ENCODE measurements around the gene CYP4Z1. TPM values are rescaled to one million over a fixed set of nuclear protein-coding genes. Genes with fewer than 3 reads are reported as not detected.
"Not testable (repeated sequence)": the region's sequence is repeated elsewhere in the genome, so short reads cannot be mapped to it uniquely, and the experiment has no call there.

The CYP4Z1 gene
- total and polyA plus RNA-seq, 2 donors from 2014 or later: 0.19 to 0.22 TPM

DNA sequence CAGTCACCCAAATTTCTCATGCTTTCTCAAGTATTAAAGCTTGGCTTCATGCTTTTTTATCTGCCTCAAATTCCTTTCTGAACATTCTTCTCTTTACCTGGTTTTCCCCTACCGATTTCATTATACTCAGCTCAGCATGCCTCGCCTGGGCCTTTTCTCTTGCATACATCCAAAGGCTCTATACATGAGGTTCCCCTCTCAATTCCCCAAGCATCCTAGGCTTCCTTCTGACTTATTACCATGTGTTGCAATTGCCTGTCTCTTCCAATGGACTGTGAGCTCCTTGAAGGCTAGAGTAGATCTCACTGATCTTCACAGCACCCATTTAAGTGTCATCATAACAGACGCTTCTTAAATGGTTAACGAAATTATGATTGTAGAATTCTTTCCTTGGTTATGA lies 46.1 kb downstream of the CYP4Z1 start:
- TF ChIP-seq, protein P1, sequence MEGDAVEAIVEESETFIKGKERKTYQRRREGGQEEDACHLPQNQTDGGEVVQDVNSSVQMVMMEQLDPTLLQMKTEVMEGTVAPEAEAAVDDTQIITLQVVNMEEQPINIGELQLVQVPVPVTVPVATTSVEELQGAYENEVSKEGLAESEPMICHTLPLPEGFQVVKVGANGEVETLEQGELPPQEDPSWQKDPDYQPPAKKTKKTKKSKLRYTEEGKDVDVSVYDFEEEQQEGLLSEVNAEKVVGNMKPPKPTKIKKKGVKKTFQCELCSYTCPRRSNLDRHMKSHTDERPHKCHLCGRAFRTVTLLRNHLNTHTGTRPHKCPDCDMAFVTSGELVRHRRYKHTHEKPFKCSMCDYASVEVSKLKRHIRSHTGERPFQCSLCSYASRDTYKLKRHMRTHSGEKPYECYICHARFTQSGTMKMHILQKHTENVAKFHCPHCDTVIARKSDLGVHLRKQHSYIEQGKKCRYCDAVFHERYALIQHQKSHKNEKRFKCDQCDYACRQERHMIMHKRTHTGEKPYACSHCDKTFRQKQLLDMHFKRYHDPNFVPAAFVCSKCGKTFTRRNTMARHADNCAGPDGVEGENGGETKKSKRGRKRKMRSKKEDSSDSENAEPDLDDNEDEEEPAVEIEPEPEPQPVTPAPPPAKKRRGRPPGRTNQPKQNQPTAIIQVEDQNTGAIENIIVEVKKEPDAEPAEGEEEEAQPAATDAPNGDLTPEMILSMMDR (IDR thresholded peaks at IDR 0.05; ENCODE audit: borderline replicate concordance, extremely low read depth, insufficient read depth): no peak
- H3K36me3 ChIP-seq (ENCODE audit: control insufficient read depth in 2 of 3, insufficient read depth in 3 of 3, low read length in 3 of 3): no peaks in the 10 kb centered on the region
- H3K9ac ChIP-seq (ENCODE audit: low read length in 3 of 3): no peak overlapping the region
- H3K27me3 ChIP-seq (ENCODE audit: control insufficient read depth, insufficient read depth, low read length): no peaks in the 10 kb centered on the region
- H3K27ac ChIP-seq (ENCODE audit: low read depth in 2 of 2, low read length in 2 of 2): no peak overlapping the region
- H3K9me3 ChIP-seq (ENCODE audit: control insufficient read depth in 2 of 3, insufficient read depth in 1 of 3, low read length in 3 of 3): no peaks in the 10 kb centered on the region
- intact Hi-C loops (cut with DNase I): no loop called here
- H3K4me3 ChIP-seq (ENCODE audit: low read length in 3 of 3): no peak overlapping the region
- no peak for DNase-seq
- H3K4me1 ChIP-seq (ENCODE audit: control insufficient read depth in 2 of 3, insufficient read depth in 2 of 3, low read depth in 1 of 3, low read length in 3 of 3): no peaks in the 10 kb centered on the region
- no peak for FAIRE-seq

DNA sequence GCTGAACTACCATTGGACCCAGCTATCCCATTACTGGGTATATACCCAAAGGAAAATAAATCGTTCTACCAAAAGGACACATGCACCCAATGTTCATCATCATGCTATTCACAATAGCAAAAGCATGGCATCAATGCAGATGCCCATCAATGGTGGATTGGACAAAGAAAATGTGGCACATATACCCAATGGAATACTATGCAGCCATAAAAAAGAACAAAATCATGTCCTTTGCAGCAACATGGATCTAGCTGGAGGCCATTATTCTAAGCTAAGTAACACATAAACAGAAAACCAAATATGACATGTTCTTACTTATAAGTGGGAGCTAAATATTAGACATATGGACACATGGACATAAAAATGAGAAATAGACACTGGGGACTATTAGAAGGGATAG lies 54.0 kb downstream of the CYP4Z1 start:
- H3K4me3 ChIP-seq (ENCODE audit: low read length in 3 of 3); H3K36me3 ChIP-seq (ENCODE audit: control insufficient read depth in 2 of 3, insufficient read depth in 3 of 3, low read length in 3 of 3); FAIRE-seq; intact Hi-C loops (cut with DNase I); H3K9me3 ChIP-seq (ENCODE audit: control insufficient read depth in 2 of 3, insufficient read depth in 1 of 3, low read length in 3 of 3); H3K9ac ChIP-seq (ENCODE audit: low read length in 3 of 3); H3K4me1 ChIP-seq (ENCODE audit: control insufficient read depth in 2 of 3, insufficient read depth in 2 of 3, low read depth in 1 of 3, low read length in 3 of 3); DNase-seq; H3K27ac ChIP-seq (ENCODE audit: low read depth in 2 of 2, low read length in 2 of 2); H3K27me3 ChIP-seq (ENCODE audit: control insufficient read depth, insufficient read depth, low read length): not testable (repeated sequence)

DNA sequence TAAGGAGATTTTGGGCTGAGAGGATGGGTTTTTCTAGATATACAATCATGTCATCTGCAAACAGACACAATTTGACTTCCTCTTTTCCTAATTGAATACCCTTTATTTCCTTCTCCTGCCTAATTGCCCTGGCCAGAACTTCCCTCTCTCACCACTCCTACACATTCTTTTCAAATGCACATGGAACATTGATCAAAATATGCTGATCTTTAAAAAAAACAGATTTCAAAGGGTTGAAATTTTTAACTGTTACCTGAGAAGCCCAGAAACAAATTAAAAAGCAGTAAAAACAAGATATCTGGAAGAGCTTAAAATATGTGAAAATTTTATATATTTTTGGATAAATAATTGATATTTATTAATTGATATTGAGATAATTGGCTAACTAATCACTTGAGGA lies 57.8 kb downstream of the CYP4Z1 start:
- H3K27ac ChIP-seq (ENCODE audit: low read depth in 2 of 2, low read length in 2 of 2); H3K9me3 ChIP-seq (ENCODE audit: control insufficient read depth in 2 of 3, insufficient read depth in 1 of 3, low read length in 3 of 3); DNase-seq; FAIRE-seq; H3K4me3 ChIP-seq (ENCODE audit: low read length in 3 of 3); H3K36me3 ChIP-seq (ENCODE audit: control insufficient read depth in 2 of 3, insufficient read depth in 3 of 3, low read length in 3 of 3); H3K27me3 ChIP-seq (ENCODE audit: control insufficient read depth, insufficient read depth, low read length); H3K4me1 ChIP-seq (ENCODE audit: control insufficient read depth in 2 of 3, insufficient read depth in 2 of 3, low read depth in 1 of 3, low read length in 3 of 3); H3K9ac ChIP-seq (ENCODE audit: low read length in 3 of 3); intact Hi-C loops (cut with DNase I): not testable (repeated sequence)

DNA sequence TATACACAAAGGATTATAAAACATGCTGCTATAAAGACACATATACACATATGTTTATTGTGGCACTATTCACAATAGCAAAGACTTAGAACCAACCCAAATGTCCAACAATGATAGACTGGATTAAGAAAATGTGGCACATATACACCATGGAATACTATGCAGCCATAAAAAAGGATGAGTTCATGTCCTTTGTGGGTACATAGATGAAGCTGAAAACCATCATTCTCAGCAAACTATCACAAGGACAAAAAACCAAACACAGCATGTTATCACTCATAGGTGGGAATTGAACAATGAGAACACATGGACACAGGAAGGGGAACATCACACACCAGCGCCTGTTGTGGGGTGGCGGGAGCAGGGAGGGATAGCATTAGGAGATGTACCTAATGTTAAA lies 60.0 kb downstream of the CYP4Z1 start:
- DNase-seq; H3K27me3 ChIP-seq (ENCODE audit: control insufficient read depth, insufficient read depth, low read length); H3K4me1 ChIP-seq (ENCODE audit: control insufficient read depth in 2 of 3, insufficient read depth in 2 of 3, low read depth in 1 of 3, low read length in 3 of 3); FAIRE-seq; intact Hi-C loops (cut with DNase I); H3K9ac ChIP-seq (ENCODE audit: low read length in 3 of 3); H3K4me3 ChIP-seq (ENCODE audit: low read length in 3 of 3); H3K36me3 ChIP-seq (ENCODE audit: control insufficient read depth in 2 of 3, insufficient read depth in 3 of 3, low read length in 3 of 3); H3K27ac ChIP-seq (ENCODE audit: low read depth in 2 of 2, low read length in 2 of 2); H3K9me3 ChIP-seq (ENCODE audit: control insufficient read depth in 2 of 3, insufficient read depth in 1 of 3, low read length in 3 of 3): not testable (repeated sequence)

DNA sequence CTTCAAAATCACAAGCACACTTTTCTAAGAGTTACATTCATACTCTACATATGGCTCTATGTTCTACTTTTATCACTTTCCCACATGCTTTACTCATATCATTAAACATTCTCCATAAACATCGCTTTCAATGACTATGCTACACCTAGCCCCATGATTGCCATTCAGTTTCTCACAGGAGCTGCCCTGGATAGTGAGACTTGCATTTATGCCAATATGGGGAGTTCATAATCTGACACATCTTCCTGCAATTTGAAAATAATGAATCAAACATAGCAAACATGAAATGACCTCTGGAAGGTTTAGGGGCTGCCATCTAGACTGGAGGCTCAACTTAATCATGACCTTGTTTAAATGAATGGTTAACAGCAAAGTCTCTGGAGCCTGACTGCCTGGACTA lies 61.2 kb downstream of the CYP4Z1 start:
- no peaks in the 10 kb centered on the region for H3K36me3 ChIP-seq (ENCODE audit: control insufficient read depth in 2 of 3, insufficient read depth in 3 of 3, low read length in 3 of 3)
- H3K27ac ChIP-seq (ENCODE audit: low read depth in 2 of 2, low read length in 2 of 2): peak overlapping the region; percentile 63 to 75
- no peak overlapping the region for H3K9ac ChIP-seq (ENCODE audit: low read length in 3 of 3)
- TF ChIP-seq, protein P1 (IDR thresholded peaks at IDR 0.05; ENCODE audit: borderline replicate concordance, extremely low read depth, insufficient read depth): no peak
- FAIRE-seq: no peak
- peaks cover 0 to 5% (median 0%) of the 10 kb centered on the region in 3 donors for H3K4me1 ChIP-seq (ENCODE audit: control insufficient read depth in 2 of 3, insufficient read depth in 2 of 3, low read depth in 1 of 3, low read length in 3 of 3)
- DNase-seq: no peak
- no peak overlapping the region for H3K4me3 ChIP-seq (ENCODE audit: low read length in 3 of 3)
- intact Hi-C loops (cut with DNase I): no loop called here
- H3K9me3 ChIP-seq (ENCODE audit: control insufficient read depth in 2 of 3, insufficient read depth in 1 of 3, low read length in 3 of 3): no peaks in the 10 kb centered on the region
- no peaks in the 10 kb centered on the region for H3K27me3 ChIP-seq (ENCODE audit: control insufficient read depth, insufficient read depth, low read length)

DNA sequence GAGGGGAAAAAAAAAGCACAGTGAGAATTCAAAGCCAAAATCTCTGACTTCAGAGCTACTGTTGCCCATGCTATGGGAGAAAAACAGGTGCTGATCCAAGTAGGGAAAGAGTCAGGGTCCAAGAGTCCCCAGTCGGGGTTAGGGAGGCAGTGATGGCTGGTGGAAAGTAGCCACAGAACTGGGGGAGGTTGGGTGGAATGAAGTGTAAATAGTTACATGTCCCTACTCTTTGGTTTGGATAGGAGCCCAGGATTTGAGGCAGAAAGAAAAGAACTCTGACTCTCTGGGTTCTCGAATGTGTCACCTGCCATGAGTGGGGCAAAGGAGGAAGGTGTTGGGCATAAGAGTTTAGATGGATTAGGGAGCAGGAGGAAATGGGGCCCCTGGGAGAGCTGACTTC lies 61.8 kb downstream of the CYP4Z1 start:
- H3K9me3 ChIP-seq (ENCODE audit: control insufficient read depth in 2 of 3, insufficient read depth in 1 of 3, low read length in 3 of 3); DNase-seq; H3K4me1 ChIP-seq (ENCODE audit: control insufficient read depth in 2 of 3, insufficient read depth in 2 of 3, low read depth in 1 of 3, low read length in 3 of 3); H3K4me3 ChIP-seq (ENCODE audit: low read length in 3 of 3); H3K9ac ChIP-seq (ENCODE audit: low read length in 3 of 3); intact Hi-C loops (cut with DNase I); H3K27me3 ChIP-seq (ENCODE audit: control insufficient read depth, insufficient read depth, low read length); H3K36me3 ChIP-seq (ENCODE audit: control insufficient read depth in 2 of 3, insufficient read depth in 3 of 3, low read length in 3 of 3): not testable (repeated sequence)
- FAIRE-seq: peak; percentile 80
- peak overlapping the region; percentile 63 to 75 for H3K27ac ChIP-seq (ENCODE audit: low read depth in 2 of 2, low read length in 2 of 2)

DNA sequence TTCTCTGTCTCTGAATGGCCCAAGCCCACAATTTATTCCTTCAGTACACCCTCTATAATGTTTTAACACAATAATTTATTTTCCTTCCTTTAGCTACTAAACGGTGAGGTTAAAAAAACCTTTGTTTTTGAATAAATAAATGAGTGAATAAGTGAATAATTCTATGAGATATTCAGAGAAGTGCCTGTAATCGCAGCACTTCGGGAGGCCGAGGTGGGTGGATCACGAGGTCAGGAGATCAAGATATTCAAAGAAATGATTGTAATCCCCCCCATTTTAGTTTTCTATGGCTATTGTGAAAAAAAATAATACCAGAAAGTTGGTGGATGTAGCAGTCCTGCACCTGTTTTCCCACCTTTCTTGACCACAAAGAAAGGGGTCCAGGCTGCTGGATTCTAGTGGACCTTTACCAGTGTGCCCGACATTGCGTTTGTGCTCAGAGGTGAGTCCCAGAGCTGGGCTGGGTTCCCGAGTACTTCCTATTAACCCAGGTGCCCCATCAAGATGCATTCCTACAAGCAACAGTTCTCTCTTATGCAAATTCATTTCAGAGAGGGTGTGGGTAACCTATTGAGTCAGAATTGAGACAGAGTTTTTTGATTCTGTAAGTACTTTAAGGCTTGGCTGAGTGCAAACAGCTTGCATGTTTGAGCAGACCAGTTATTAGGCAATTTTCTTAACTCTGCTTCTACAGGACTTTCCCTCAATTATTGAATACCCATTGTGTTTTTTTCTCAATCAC lies 62.6 kb downstream of the CYP4Z1 start:
- H3K36me3 ChIP-seq (ENCODE audit: control insufficient read depth in 2 of 3, insufficient read depth in 3 of 3, low read length in 3 of 3); DNase-seq; H3K9me3 ChIP-seq (ENCODE audit: control insufficient read depth in 2 of 3, insufficient read depth in 1 of 3, low read length in 3 of 3); H3K4me3 ChIP-seq (ENCODE audit: low read length in 3 of 3); H3K4me1 ChIP-seq (ENCODE audit: control insufficient read depth in 2 of 3, insufficient read depth in 2 of 3, low read depth in 1 of 3, low read length in 3 of 3); FAIRE-seq; H3K9ac ChIP-seq (ENCODE audit: low read length in 3 of 3); H3K27me3 ChIP-seq (ENCODE audit: control insufficient read depth, insufficient read depth, low read length); intact Hi-C loops (cut with DNase I); H3K27ac ChIP-seq (ENCODE audit: low read depth in 2 of 2, low read length in 2 of 2): not testable (repeated sequence)

All from kidney (tissue), 14 donors.